Measurements from ENCODE around the gene SULF2.

Gene SULF2

GRCh38 chr20:47684306-47685080 lies 100.8 kb downstream of the SULF2 start:
- no peak for DNase-seq (ENCODE audit: low read depth in 3 of 3)

GRCh38 chr20:47682916-47683315 lies 102.4 kb downstream of the SULF2 start:
- DNase-seq (ENCODE audit: low read depth in 3 of 3): no peak

GRCh38 chr20:47682028-47682783 lies 103.1 kb downstream of the SULF2 start:
- no peak for DNase-seq (ENCODE audit: low read depth in 3 of 3)

GRCh38 chr20:47680804-47681529 lies 104.3 kb downstream of the SULF2 start:
- DNase-seq (ENCODE audit: low read depth in 3 of 3): no peak

- DNase-seq (ENCODE audit: low read depth in 3 of 3): no peak
These were observed 105.8 kb downstream of the SULF2 start for GRCh38 chr20:47679462-47679861.

GRCh38 chr20:47678536-47678935 lies 106.7 kb downstream of the SULF2 start:
- no peak for DNase-seq (ENCODE audit: low read depth in 3 of 3)

- DNase-seq (ENCODE audit: low read depth in 3 of 3): peak; percentile 30 to 50 (median 36)
These were observed 107.4 kb downstream of the SULF2 start for GRCh38 chr20:47677635-47678453.

- DNase-seq (ENCODE audit: low read depth in 3 of 3): no peak
These were observed 108.2 kb downstream of the SULF2 start for GRCh38 chr20:47676912-47677634.

GRCh38 chr20:47676219-47676721 lies 109.0 kb downstream of the SULF2 start:
- no peak for DNase-seq (ENCODE audit: low read depth in 3 of 3)

- DNase-seq (ENCODE audit: low read depth in 3 of 3): no peak
These were observed 109.8 kb downstream of the SULF2 start for GRCh38 chr20:47675190-47676142.

GRCh38 chr20:47674686-47675085 lies 110.6 kb downstream of the SULF2 start:
- DNase-seq (ENCODE audit: low read depth in 3 of 3): no peak

- no peak for DNase-seq (ENCODE audit: low read depth in 3 of 3)
These were observed 111.1 kb downstream of the SULF2 start for GRCh38 chr20:47674145-47674544.

- no peak for DNase-seq (ENCODE audit: low read depth in 3 of 3)
These were observed 111.7 kb downstream of the SULF2 start for GRCh38 chr20:47673671-47673955.

GRCh38 chr20:47672886-47673670 lies 112.2 kb downstream of the SULF2 start:
- DNase-seq (ENCODE audit: low read depth in 3 of 3): no peak

- no peak for DNase-seq (ENCODE audit: low read depth in 3 of 3)
These were observed 113.1 kb downstream of the SULF2 start for GRCh38 chr20:47672166-47672565.

GRCh38 chr20:47670913-47671312 lies 114.4 kb downstream of the SULF2 start:
- DNase-seq (ENCODE audit: low read depth in 3 of 3): no peak

- no peak for DNase-seq (ENCODE audit: low read depth in 3 of 3)
These were observed 115.1 kb downstream of the SULF2 start for GRCh38 chr20:47669927-47670890.

GRCh38 chr20:47669489-47669888 lies 115.8 kb downstream of the SULF2 start:
- no peak for DNase-seq (ENCODE audit: low read depth in 3 of 3)

All from stimulated activated CD4-positive, alpha-beta T cell treated with anti-CD3 and anti-CD28 coated beads, TNF-alpha, amount 100 ng/mL, for 4 hours (primary cell).